SK-N-SH (cell line): Measurements from ENCODE around the gene ADK. TPM values are rescaled to one million over a fixed set of nuclear protein-coding genes. Genes with fewer than 3 reads are reported as not detected.

Experiments
- CTCF ChIA-PET: fragments of 300-600, 350-600 bp; formaldehyde crosslinking; extraction: SDS; loops from one replicate; lab custom pipeline; 2021; lab: Yijun Ruan, JAX
- POLR2A ChIA-PET: fragments of 350-600 bp; sonication (Branson Sonifier 250); formaldehyde crosslinking; extraction: SDS; loops from one replicate; lab custom pipeline; 2020; ENCODE audit warnings: antibody characterized with exemption, inconsistent platforms; lab: Yijun Ruan, JAX
- DNase-seq: peaks from one replicate; pipeline ENCODE4 v3.0.0; 2012
- H2AFZ ChIP-seq: fragments of 200-600 bp; sonication (generic); 2 replicates; pipeline ENCODE4 v1.8.1; 2016; ENCODE audit warnings: antibody characterized with exemption, mild to moderate bottlenecking, low read depth
- H3F3A ChIP-seq: fragments of 200-600 bp; sonication (generic); replicated peaks from 2 replicates; pipeline ENCODE3; 2016; ENCODE audit warnings: antibody characterized with exemption, mild to moderate bottlenecking; ENCODE audit not compliant: insufficient read depth
- H3K27ac ChIP-seq, 2 experiments: fragments of 200-500 bp in 1 of 2; fragments of 200-600 bp in 1 of 2; sonication (Bioruptor generic) in 1 of 2; sonication (generic), shearing (Covaris generic) in 1 of 2; 2 replicates each; pipeline versions ENCODE4 v1.5.1 to v1.6.1; 2014 to 2016; ENCODE audit warnings: low read depth in 2 of 2, inconsistent platforms in 1 of 2, low read length in 1 of 2, mild to moderate bottlenecking in 1 of 2, mixed read lengths in 1 of 2
- H3K27me3 ChIP-seq: fragments of 200-600 bp; sonication (generic), shearing (Covaris generic); 2 replicates; pipeline ENCODE4 v1.6.1; 2016; ENCODE audit warnings: mixed run types; ENCODE audit not compliant: insufficient read depth
- H3K36me3 ChIP-seq, 2 experiments: fragments of 200-500 bp in 1 of 2; fragments of 200-600 bp in 1 of 2; sonication (Bioruptor generic) in 1 of 2; sonication (generic) in 1 of 2; replicated peaks in 1 of 2; 2 replicates each; pipeline versions ENCODE3 to v1.5.1; 2014 to 2016; ENCODE audit warnings: low read length in 1 of 2, mild to moderate bottlenecking in 1 of 2; ENCODE audit not compliant: insufficient read depth in 2 of 2, control insufficient read depth in 1 of 2
- H3K4me1 ChIP-seq, 2 experiments: fragments of 200-500 bp in 1 of 2; fragments of 200-600 bp in 1 of 2; sonication (Bioruptor generic) in 1 of 2; sonication (generic), shearing (Covaris generic) in 1 of 2; 2 replicates each; pipeline versions ENCODE4 v1.5.1 to v1.6.1; 2014 to 2016; ENCODE audit warnings: low read depth in 1 of 2, low read length in 1 of 2, mixed run types in 1 of 2; ENCODE audit not compliant: insufficient read depth in 2 of 2, control insufficient read depth in 1 of 2
- H3K4me2 ChIP-seq: fragments of 200-600 bp; sonication (generic), shearing (Covaris generic); 2 replicates; pipeline ENCODE4 v1.6.1; 2017; ENCODE audit warnings: mixed run types
- H3K4me3 ChIP-seq, 2 experiments: fragments of 200-500 bp in 1 of 2; fragments of 200-600 bp in 1 of 2; sonication (Bioruptor generic) in 1 of 2; sonication (generic), shearing (Covaris generic) in 1 of 2; 2 replicates each; pipeline versions ENCODE4 v1.5.1 to v1.8.1; 2014 to 2016; ENCODE audit warnings: low read depth in 2 of 2, inconsistent platforms in 1 of 2, low read length in 1 of 2, mild to moderate bottlenecking in 1 of 2, mixed read lengths in 1 of 2, moderate library complexity in 1 of 2
- H3K79me2 ChIP-seq: fragments of 200-600 bp; sonication (generic); 2 replicates; pipeline ENCODE4 v1.8.1; 2017; ENCODE audit warnings: mild to moderate bottlenecking; ENCODE audit not compliant: insufficient read depth
- H3K9ac ChIP-seq: fragments of 200-600 bp; sonication (generic); 2 replicates; pipeline ENCODE4 v1.6.1; 2017; ENCODE audit warnings: mixed run types
- H3K9me2 ChIP-seq: fragments of 200-600 bp; sonication (generic); 2 replicates; pipeline ENCODE4 v1.6.1; 2017; ENCODE audit warnings: mixed run types
- H3K9me3 ChIP-seq: fragments of 200-600 bp; sonication (generic); 2 replicates; pipeline ENCODE4 v1.6.1; 2017; ENCODE audit warnings: mixed run types, mild to moderate bottlenecking, moderate library complexity
- H4K20me1 ChIP-seq: fragments of 200-600 bp; sonication (generic); 2 replicates; pipeline ENCODE4 v1.6.1; 2017; ENCODE audit warnings: mild to moderate bottlenecking, mixed run types; ENCODE audit not compliant: insufficient read depth
- CTCF ChIP-seq: fragments of 200-600 bp; sonication (generic); IDR thresholded peaks from 2 replicates; pipeline ENCODE4 v1.6.1; 2017; ENCODE audit warnings: antibody characterized with exemption, mild to moderate bottlenecking, moderate library complexity
- ELF1 ChIP-seq: IDR thresholded peaks from 2 replicates; pipeline ENCODE4 v1.4.0; 2012
- EZH2phosphoT487 ChIP-seq: fragments of 200-600 bp; sonication (generic); IDR thresholded peaks from 2 replicates; pipeline ENCODE4 v1.6.1; 2017; ENCODE audit warnings: low read depth, mixed run types, mild to moderate bottlenecking, antibody characterized with exemption, moderate library complexity, borderline replicate concordance
- FOSL2 ChIP-seq: IDR thresholded peaks from 2 replicates; pipeline ENCODE4 v1.4.0; 2012; ENCODE audit warnings: low read depth, mild to moderate bottlenecking, moderate library complexity, borderline replicate concordance
- FOXJ3 ChIP-seq: sonication (generic); formaldehyde crosslinking; IDR thresholded peaks from 2 replicates; pipeline ENCODE4 v1.5.1; 2020; ENCODE audit warnings: mild to moderate bottlenecking, missing genetic modification reagents
- FOXM1 ChIP-seq: IDR thresholded peaks from 2 replicates; pipeline ENCODE4 v1.4.0; 2012; ENCODE audit warnings: low read depth, mild to moderate bottlenecking
- MXI1 ChIP-seq: IDR thresholded peaks from 2 replicates; pipeline ENCODE4 v1.6.1; 2012; ENCODE audit warnings: mild to moderate bottlenecking, low read depth, low read length, improper control_type of control experiment
- RAD21 ChIP-seq: IDR thresholded peaks from 2 replicates; pipeline ENCODE4 v1.6.1; 2012; ENCODE audit warnings: mild to moderate bottlenecking, low read length
- RFX5 ChIP-seq: IDR thresholded peaks from 2 replicates; pipeline ENCODE4 v1.6.1; 2012; ENCODE audit warnings: mild to moderate bottlenecking, improper control_type of control experiment, low read length
- RXRA ChIP-seq: IDR thresholded peaks from 2 replicates; pipeline ENCODE4 v1.4.0; 2012; ENCODE audit warnings: low read depth, mild to moderate bottlenecking, borderline replicate concordance
- TAF1 ChIP-seq: IDR thresholded peaks from 2 replicates; pipeline ENCODE4 v1.6.1; 2012; ENCODE audit warnings: low read depth, mild to moderate bottlenecking, low read length, moderate library complexity, borderline replicate concordance
- TCF12 ChIP-seq: IDR thresholded peaks from 2 replicates; pipeline ENCODE4 v1.4.0; 2012
- TEAD4 ChIP-seq: IDR thresholded peaks from 2 replicates; pipeline ENCODE4 v1.4.0; 2012; ENCODE audit warnings: mild to moderate bottlenecking, borderline replicate concordance; ENCODE audit not compliant: insufficient read depth
- USF1 ChIP-seq: IDR thresholded peaks from 2 replicates; pipeline ENCODE4 v1.4.0; 2012; ENCODE audit warnings: low read depth, borderline replicate concordance
- USF2 ChIP-seq: fragments of 150-350 bp; IDR thresholded peaks from 2 replicates; pipeline ENCODE4 v1.6.1; 2017; ENCODE audit warnings: antibody characterized with exemption, low read length, low read depth, borderline replicate concordance
- ZBTB33 ChIP-seq: IDR thresholded peaks from 2 replicates; pipeline ENCODE4 v1.4.0; 2012; ENCODE audit warnings: low read depth, borderline replicate concordance
- WGBS: methylation state at CpG from one replicate; pipeline ENCODE4 v1.1.6; 2017; ENCODE audit warnings: low lambda C conversion rate; 5-methylcytosine and 5-hydroxymethylcytosine counted together
- polyA plus RNA-seq, 3 experiments: library from polyadenylated mRNA; depleted of rRNA; stranded (reverse); fragments of >200 nt; gene quantifications; 2 replicates each; pipeline ENCODE4 v1.2.3, GENCODE V29; 2012

ADK gene
- polyA plus RNA-seq, 1 of the 3 experiments (the other 2 are of a cell fraction) = 25.1 TPM

- Histone ChIP-seq H3K27me3 (no peaks in the 10 kb centered on the region), H2AFZ (no peak overlapping the region), H3K9ac (no peak overlapping the region), H3K4me1 (no peaks in the 10 kb centered on the region), H3K4me3 (no peak overlapping the region), H3K4me2 (no peak overlapping the region), H3K27ac (no peak overlapping the region), H3K9me3 (no peaks in the 10 kb centered on the region), H3K36me3 (no peaks in the 10 kb centered on the region), H4K20me1 (no peaks in the 10 kb centered on the region), H3K9me2 (no peaks in the 10 kb centered on the region), H3F3A (no peaks in the 10 kb centered on the region), H3K79me2 (no peaks in the 10 kb centered on the region)
- ChIA-PET CTCF (interaction anchor here (1.2 kb wide), 2 partner anchors 10 to 60 kb away, joined by 3 read pairs; no protein-coding TSS in a partner anchor), POLR2A (no interaction called here)
- DNase-seq = no peak
- TF ChIP-seq FOXJ3 (no peak), USF2 (no peak), CTCF (no peak), TAF1 (no peak), TEAD4 (no peak), USF1 (no peak), FOSL2 (no peak)
- 75% methylated on average over 1 of the region's 1 CpG for WGBS
Observed at GRCh38 chr10:74738052-74738451, 587.0 kb downstream of the ADK start.

GRCh38 chr10:74738542-74738941 lies 587.5 kb downstream of the ADK start:
- POLR2A ChIA-PET = no interaction called here
- H3K36me3 ChIP-seq = no peaks in the 10 kb centered on the region
- TF ChIP-seq MXI1 (no peak), TCF12 (no peak), FOXJ3 (no peak), RAD21 (no peak), RFX5 (no peak), FOXM1 (no peak), CTCF (no peak), ZBTB33 (no peak), USF2 (no peak), ELF1 (no peak), EZH2phosphoT487 (no peak), RXRA (no peak)
- TF ChIP-seq, all 33 proteins: peak for 0
- CTCF ChIA-PET = interaction anchor here (1.2 kb wide), 2 partner anchors 11 to 60 kb away, joined by 3 read pairs; no protein-coding TSS in a partner anchor
- H3F3A ChIP-seq = no peaks in the 10 kb centered on the region
- DNase-seq = no peak
- H3K4me2 ChIP-seq = no peak overlapping the region
- no peaks in the 10 kb centered on the region for H3K9me3 ChIP-seq
- 83% methylated on average over 3 of the region's 3 CpGs for WGBS
- no peaks in the 10 kb centered on the region for H4K20me1 ChIP-seq
- no peaks in the 10 kb centered on the region for H3K79me2 ChIP-seq
- H3K4me3 ChIP-seq = no peak overlapping the region
- H3K9me2 ChIP-seq = no peaks in the 10 kb centered on the region
- H3K9ac ChIP-seq = no peak overlapping the region
- no peak overlapping the region for H3K27ac ChIP-seq
- no peaks in the 10 kb centered on the region for H3K4me1 ChIP-seq
- H2AFZ ChIP-seq = no peak overlapping the region
- no peaks in the 10 kb centered on the region for H3K27me3 ChIP-seq
